Tibial artery (tissue), 4 donors: Measurements from ENCODE around the gene POLR2M.

Experiments used
- DNase-seq, 2 donors: peaks; one replicate each; pipeline ENCODE4 v3.0.0-alpha.2; 2019
- H3K27ac ChIP-seq, 2 donors: fragments of 200-600 bp; sonication (generic) in 1 of 2; 1 replicate in 1 of 2; 2 replicates in 1 of 2; pipeline ENCODE4 v1.5.1; 2018 to 2019; ENCODE audit warnings: mild to moderate bottlenecking in 1 of 2
- H3K27me3 ChIP-seq, 2 donors: fragments of 200-600 bp; sonication (generic) in 1 of 2; one replicate each; pipeline versions ENCODE4 v1.5.1 to v1.6.0; 2016 to 2019
- H3K36me3 ChIP-seq, 3 donors: fragments of 200-600 bp; sonication (generic) in 2 of 3; one replicate each; pipeline ENCODE4 v1.5.1; 2016 to 2019; ENCODE audit warnings: mild to moderate bottlenecking in 2 of 3
- H3K4me1 ChIP-seq, 4 donors: fragments of 200-600 bp; sonication (generic) in 2 of 4; 1 replicate in 3 of 4; 2 replicates in 1 of 4; pipeline ENCODE4 v1.5.1; 2016 to 2019
- H3K4me3 ChIP-seq, 2 donors: fragments of 200-600 bp; sonication (generic) in 1 of 2; 1 replicate in 1 of 2; 2 replicates in 1 of 2; pipeline ENCODE4 v1.5.1; 2018 to 2019; ENCODE audit warnings: mild to moderate bottlenecking in 2 of 2
- H3K9me3 ChIP-seq, 3 donors: fragments of 200-600 bp; sonication (generic) in 1 of 3; one replicate each; pipeline ENCODE4 v1.5.1; 2016 to 2019
- intact Hi-C: fragments of 100-400 bp; cut with DNase I; formaldehyde crosslinking; loops from one replicate; pipeline ENCODE4 v1.15.0; 2023; ENCODE audit warnings: low total_unique reads
- TF ChIP-seq, protein P1 (sequence below), 2 experiments: fragments of 200-600 bp in 1 of 2; fragments of 450-650 bp in 1 of 2; IDR thresholded peaks; one replicate each; pipeline ENCODE4 v1.5.1; 2017 to 2019; ENCODE audit warnings: antibody characterized with exemption in 2 of 2, mild to moderate bottlenecking in 1 of 2, moderate library complexity in 1 of 2

Gene POLR2M

DNA sequence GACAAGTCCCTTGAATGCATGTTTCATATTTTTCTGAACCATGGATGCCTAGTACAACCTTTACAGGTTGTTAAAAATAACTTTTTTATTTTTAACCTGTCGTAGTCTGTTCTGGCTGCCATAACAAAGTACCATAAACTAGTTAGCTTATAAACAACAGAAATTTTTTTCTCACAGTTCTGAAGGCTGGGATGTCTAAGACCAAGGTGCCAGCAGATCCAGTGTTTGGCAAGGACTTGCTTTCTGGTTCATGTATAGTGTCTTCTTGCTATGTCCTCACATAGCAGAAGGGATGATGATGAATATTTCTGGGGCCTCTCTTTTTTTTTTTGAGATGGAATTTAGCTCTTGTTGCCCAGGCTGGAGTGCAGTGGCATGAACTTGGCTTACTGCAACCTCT lies 23.0 kb upstream of the POLR2M start:
- TF ChIP-seq, protein P1, sequence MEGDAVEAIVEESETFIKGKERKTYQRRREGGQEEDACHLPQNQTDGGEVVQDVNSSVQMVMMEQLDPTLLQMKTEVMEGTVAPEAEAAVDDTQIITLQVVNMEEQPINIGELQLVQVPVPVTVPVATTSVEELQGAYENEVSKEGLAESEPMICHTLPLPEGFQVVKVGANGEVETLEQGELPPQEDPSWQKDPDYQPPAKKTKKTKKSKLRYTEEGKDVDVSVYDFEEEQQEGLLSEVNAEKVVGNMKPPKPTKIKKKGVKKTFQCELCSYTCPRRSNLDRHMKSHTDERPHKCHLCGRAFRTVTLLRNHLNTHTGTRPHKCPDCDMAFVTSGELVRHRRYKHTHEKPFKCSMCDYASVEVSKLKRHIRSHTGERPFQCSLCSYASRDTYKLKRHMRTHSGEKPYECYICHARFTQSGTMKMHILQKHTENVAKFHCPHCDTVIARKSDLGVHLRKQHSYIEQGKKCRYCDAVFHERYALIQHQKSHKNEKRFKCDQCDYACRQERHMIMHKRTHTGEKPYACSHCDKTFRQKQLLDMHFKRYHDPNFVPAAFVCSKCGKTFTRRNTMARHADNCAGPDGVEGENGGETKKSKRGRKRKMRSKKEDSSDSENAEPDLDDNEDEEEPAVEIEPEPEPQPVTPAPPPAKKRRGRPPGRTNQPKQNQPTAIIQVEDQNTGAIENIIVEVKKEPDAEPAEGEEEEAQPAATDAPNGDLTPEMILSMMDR (IDR thresholded peaks at IDR 0.05) = no peak
- Histone ChIP-seq H3K4me1 (peaks cover 0 to 41% (median 6%) of the 10 kb centered on the region in 4 donors), H3K27ac (no peak overlapping the region), H3K4me3 (no peak overlapping the region), H3K36me3 (no peaks in the 10 kb centered on the region), H3K27me3 (no peaks in the 10 kb centered on the region), H3K9me3 (no peaks in the 10 kb centered on the region)
- no peak for DNase-seq
- intact Hi-C loops = no loop called here

DNA sequence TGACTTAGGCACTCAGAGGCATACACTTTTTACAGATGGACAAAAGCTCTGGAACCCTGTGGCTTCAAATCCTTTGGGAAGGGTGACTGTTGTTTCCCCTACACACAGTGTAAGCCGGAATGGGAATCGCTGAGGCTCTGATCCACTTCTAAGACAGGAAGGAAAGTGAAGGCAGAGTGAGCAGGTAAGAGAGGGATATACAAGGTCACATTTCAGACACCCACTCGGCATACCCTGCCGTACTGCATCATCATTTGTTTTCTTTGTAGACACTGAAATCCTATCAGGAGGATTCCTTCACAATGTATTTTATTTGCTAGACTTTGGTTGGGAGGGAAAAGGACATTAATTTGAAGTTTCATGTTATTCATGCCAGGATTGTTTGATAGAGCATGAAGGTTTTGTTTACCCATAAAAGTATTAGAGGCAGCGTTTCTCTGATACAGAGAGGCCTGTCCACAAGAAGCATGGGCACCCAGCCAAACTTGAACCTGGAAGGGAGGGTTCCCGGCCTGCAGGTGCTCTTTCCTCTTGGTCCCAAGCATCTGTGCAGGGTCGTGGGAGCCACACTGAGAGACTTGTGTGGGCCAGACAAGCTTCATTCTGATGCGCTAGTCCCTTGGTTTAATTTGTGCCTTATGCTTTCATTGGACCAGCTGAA lies 21.9 kb upstream of the POLR2M start:
- Histone ChIP-seq H3K27ac (peak overlapping the region; percentile 5 to 28), H3K9me3 (no peaks in the 10 kb centered on the region), H3K27me3 (no peaks in the 10 kb centered on the region), H3K36me3 (no peaks in the 10 kb centered on the region), H3K4me1 (peaks cover 0 to 39% (median 6%) of the 10 kb centered on the region in 4 donors), H3K4me3 (no peak overlapping the region)
- DNase-seq = no peak
- TF ChIP-seq, protein P1 (IDR thresholded peaks at IDR 0.05) = no peak
- intact Hi-C loops = no loop called here

DNA sequence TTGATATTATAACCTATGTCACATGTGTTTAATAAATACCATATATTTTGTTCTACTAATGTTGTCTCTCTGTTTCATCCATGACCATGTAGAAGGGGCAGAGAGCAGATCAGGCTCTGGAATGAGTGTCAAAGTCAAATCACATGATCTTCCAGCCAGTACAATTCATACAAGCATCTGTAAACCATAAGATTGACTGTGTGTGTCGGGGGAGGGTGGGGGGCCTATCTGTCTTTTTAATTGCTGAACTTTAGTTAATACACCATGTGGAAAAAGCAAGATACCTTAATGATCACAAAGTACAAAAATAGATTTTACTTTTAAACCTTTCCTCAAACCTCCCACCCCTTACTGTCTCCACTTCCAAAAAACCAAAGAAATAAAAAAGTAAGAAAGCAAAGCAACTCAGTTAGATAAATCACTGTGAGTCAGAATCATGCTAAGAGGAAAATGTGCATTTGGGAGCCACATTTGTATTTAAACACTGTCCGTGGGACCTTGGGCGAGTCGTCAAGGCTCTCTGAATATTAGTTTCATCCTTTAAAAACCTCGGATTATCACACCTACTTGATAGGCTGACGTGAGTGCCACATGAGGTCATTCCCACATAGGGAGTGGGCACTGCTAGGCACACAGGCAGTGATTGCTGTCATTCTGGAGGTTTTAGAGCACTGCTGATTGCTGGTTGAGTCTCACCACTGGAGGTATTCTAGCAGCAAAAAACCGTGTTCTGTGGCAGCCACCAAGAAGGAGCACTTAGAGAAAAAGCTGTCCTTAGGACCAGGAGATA lies 21.0 kb upstream of the POLR2M start:
- no peak for DNase-seq
- intact Hi-C loops = no loop called here
- Histone ChIP-seq H3K27me3 (no peaks in the 10 kb centered on the region), H3K36me3 (no peaks in the 10 kb centered on the region), H3K9me3 (no peaks in the 10 kb centered on the region), H3K4me3 (peak overlapping the region; percentile 13 to 20), H3K4me1 (peaks cover 0 to 35% (median 6%) of the 10 kb centered on the region in 4 donors), H3K27ac (peak overlapping the region; percentile 70 to 72)
- TF ChIP-seq, protein P1 (IDR thresholded peaks at IDR 0.05) = no peak

DNA sequence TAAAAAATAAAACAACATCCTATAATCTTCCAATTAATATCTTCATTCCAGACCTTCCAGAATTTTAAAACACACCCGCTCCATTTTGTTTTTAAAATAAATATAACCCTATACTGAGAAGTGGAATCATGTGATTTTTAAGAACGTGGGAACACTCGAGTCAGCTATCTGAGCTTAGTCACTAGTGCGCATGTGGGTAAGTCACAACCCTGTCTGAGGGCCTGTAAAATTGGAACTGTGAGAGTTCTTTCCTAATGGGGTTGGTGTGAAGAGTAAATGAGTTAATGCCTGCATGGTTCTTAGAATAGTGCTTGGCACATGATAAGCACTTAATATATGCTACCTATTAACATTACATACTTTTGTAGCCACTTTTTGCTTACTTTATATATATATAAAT lies 19.9 kb upstream of the POLR2M start:
- intact Hi-C loops = no loop called here
- peak overlapping the region; percentile 13 to 20 for H3K4me3 ChIP-seq

DNA sequence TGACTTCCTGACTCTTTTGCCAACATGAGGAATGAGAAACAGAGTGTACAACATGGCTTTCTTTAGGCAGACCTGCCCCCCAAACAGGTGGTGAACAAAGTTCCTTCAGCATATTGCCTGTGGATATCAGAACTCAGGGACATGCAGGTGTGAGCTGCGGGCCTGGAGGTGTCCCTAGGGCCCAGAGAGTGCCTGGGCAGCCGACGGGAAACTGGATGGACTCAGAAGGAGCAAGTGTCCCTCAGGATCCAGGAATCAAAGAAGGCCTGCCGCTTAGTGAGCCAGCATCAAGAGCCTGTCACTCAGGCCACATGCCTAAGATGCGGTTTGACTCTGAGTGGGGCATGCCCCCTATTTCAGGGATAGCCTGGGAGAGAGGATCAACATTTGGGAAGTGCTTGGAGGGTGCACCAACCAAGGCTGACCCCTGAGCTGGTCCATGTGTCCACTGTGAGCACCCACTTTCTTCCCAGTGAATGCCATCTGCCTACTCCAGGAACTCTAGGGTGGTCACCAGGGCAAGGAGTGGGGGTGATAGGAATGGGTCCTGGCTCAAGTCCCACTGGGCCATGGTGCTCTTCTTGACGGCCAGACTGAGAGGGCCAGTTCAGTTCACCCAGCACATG lies 16.1 kb upstream of the POLR2M start:
- intact Hi-C loops = no loop called here
- DNase-seq = no peak
- TF ChIP-seq, protein P1 (IDR thresholded peaks at IDR 0.05) = no peak
- H3K9me3 ChIP-seq = no peaks in the 10 kb centered on the region
- no peaks in the 10 kb centered on the region for H3K27me3 ChIP-seq
- no peaks in the 10 kb centered on the region for H3K36me3 ChIP-seq
- H3K4me1 ChIP-seq = peaks cover 0 to 68% (median 26%) of the 10 kb centered on the region in 4 donors
- H3K27ac ChIP-seq = peak overlapping the region; percentile 57 to 76
- no peak overlapping the region for H3K4me3 ChIP-seq

More for the DNA sequence above, 19.9 kb upstream of the POLR2M start:
- no peak for DNase-seq
- no peaks in the 10 kb centered on the region for H3K36me3 ChIP-seq
- H3K27me3 ChIP-seq = no peaks in the 10 kb centered on the region
- no peaks in the 10 kb centered on the region for H3K9me3 ChIP-seq
- H3K27ac ChIP-seq = peak overlapping the region; percentile 70 to 72
- TF ChIP-seq, protein P1 (IDR thresholded peaks at IDR 0.05) = no peak
- peaks cover 0 to 37% (median 14%) of the 10 kb centered on the region in 4 donors for H3K4me1 ChIP-seq
